SK-N-SH treated with all-trans-retinoic acid at 6 μM for 48 hours (cell line): ENCODE data around the gene THBS3.
"Not testable (repeated sequence)": the region's sequence is repeated elsewhere in the genome, so short reads cannot be mapped to it uniquely, and the experiment has no call there.

Source experiments
- ATAC-seq: fragments of 200-7000 bp; cut with Tn5 transposase; 3 replicates; pipeline ENCODE4 v1.9.1; 2020; ENCODE audit warnings: mild to moderate bottlenecking, moderate library complexity
- ARNTL ChIP-seq: fragments of 450-650 bp; formaldehyde crosslinking; IDR thresholded peaks from 2 replicates; pipeline ENCODE4 v1.5.0; 2020; ENCODE audit warnings: low read depth, mild to moderate bottlenecking, moderate library complexity, borderline replicate concordance
- BACH2 ChIP-seq: fragments of 250-450 bp; sonication (Bioruptor Pico); IDR thresholded peaks from 2 replicates; pipeline ENCODE4 v1.9.0; 2021; ENCODE audit warnings: mild to moderate bottlenecking, borderline replicate concordance
- CREB5 ChIP-seq: fragments of 250-450 bp; sonication (Bioruptor Pico); IDR thresholded peaks from 2 replicates; pipeline ENCODE4 v1.5.1; 2020; ENCODE audit warnings: low read depth, mild to moderate bottlenecking, moderate library complexity
- CSDC2 ChIP-seq: fragments of 250-450 bp; sonication (Bioruptor Pico); IDR thresholded peaks from 2 replicates; pipeline ENCODE4 v1.5.0; 2020; ENCODE audit warnings: mild to moderate bottlenecking, moderate library complexity
- ESRRG ChIP-seq: fragments of 250-450 bp; sonication (Bioruptor Pico); IDR thresholded peaks from 2 replicates; pipeline ENCODE4 v1.6.1; 2021; ENCODE audit warnings: mild to moderate bottlenecking
- GLIS3 ChIP-seq: fragments of 250-450 bp; sonication (Bioruptor Pico); IDR thresholded peaks from 2 replicates; pipeline ENCODE4 v1.5.0; 2020; ENCODE audit warnings: mild to moderate bottlenecking, moderate library complexity
- ISL1 ChIP-seq: fragments of 250-450 bp; sonication (Bioruptor Pico); IDR thresholded peaks from 2 replicates; pipeline ENCODE4 v2.1.2; 2022; ENCODE audit warnings: mild to moderate bottlenecking, moderate library complexity
- OSR1 ChIP-seq: fragments of 250-450 bp; sonication (Bioruptor Pico); IDR thresholded peaks from 2 replicates; pipeline ENCODE4 v1.8.0; 2022; ENCODE audit warnings: moderate library complexity, mild to moderate bottlenecking, inconsistent platforms
- PATZ1 ChIP-seq: fragments of 250-450 bp; sonication (Bioruptor Pico); IDR thresholded peaks from 2 replicates; pipeline ENCODE4 v1.8.0; 2020; ENCODE audit warnings: mild to moderate bottlenecking, moderate library complexity, borderline replicate concordance
- POU6F1 ChIP-seq: fragments of 250-450 bp; sonication (Bioruptor Pico); IDR thresholded peaks from 2 replicates; pipeline ENCODE4 v1.8.0; 2021; ENCODE audit warnings: low read depth, mild to moderate bottlenecking, moderate library complexity, borderline replicate concordance
- PPARA ChIP-seq: fragments of 250-450 bp; sonication (Bioruptor Pico); IDR thresholded peaks from 2 replicates; pipeline ENCODE4 v1.5.0; 2020; ENCODE audit warnings: mild to moderate bottlenecking, borderline replicate concordance
- RARB ChIP-seq: fragments of 250-450 bp; sonication (Bioruptor Pico); IDR thresholded peaks from 2 replicates; pipeline ENCODE4 v1.8.0; 2021; ENCODE audit warnings: mild to moderate bottlenecking, moderate library complexity
- SNAI2 ChIP-seq: fragments of 250-450 bp; sonication (Bioruptor Pico); IDR thresholded peaks from 2 replicates; pipeline ENCODE4 v1.5.0; 2020; ENCODE audit warnings: mild to moderate bottlenecking, moderate library complexity
- TCF4 ChIP-seq: fragments of 250-450 bp; sonication (Bioruptor Pico); IDR thresholded peaks from 2 replicates; pipeline ENCODE4 v1.8.0; 2021; ENCODE audit warnings: mild to moderate bottlenecking, moderate library complexity, borderline replicate concordance
- TOX ChIP-seq: fragments of 250-450 bp; sonication (Bioruptor Pico); IDR thresholded peaks from 2 replicates; pipeline ENCODE4 v1.8.0; 2021; ENCODE audit warnings: mild to moderate bottlenecking, moderate library complexity, borderline replicate concordance
- TSHZ2 ChIP-seq: fragments of 250-450 bp; sonication (Bioruptor Pico); IDR thresholded peaks from 2 replicates; pipeline ENCODE4 v1.5.0; 2020; ENCODE audit warnings: mild to moderate bottlenecking, moderate library complexity
- ZC3H10 ChIP-seq: fragments of 250-450 bp; sonication (Bioruptor Pico); IDR thresholded peaks from 2 replicates; pipeline ENCODE4 v1.5.1; 2021; ENCODE audit warnings: mild to moderate bottlenecking, moderate library complexity
- ZFP3 ChIP-seq: fragments of 250-450 bp; sonication (Bioruptor Pico); IDR thresholded peaks from 2 replicates; pipeline ENCODE4 v1.5.0; 2020; ENCODE audit warnings: mild to moderate bottlenecking, moderate library complexity
- ZFP30 ChIP-seq: fragments of 450-650 bp; formaldehyde crosslinking; IDR thresholded peaks from 2 replicates; pipeline ENCODE4 v1.5.0; 2022; ENCODE audit warnings: mild to moderate bottlenecking, moderate library complexity
- ZNF565 ChIP-seq: fragments of 450-650 bp; formaldehyde crosslinking; conservative IDR thresholded peaks from 2 replicates; pipeline ENCODE4 v1.5.0; 2020; ENCODE audit warnings: low read depth, mild to moderate bottlenecking, moderate library complexity
- ZNF70 ChIP-seq: fragments of 450-650 bp; formaldehyde crosslinking; IDR thresholded peaks from 2 replicates; pipeline ENCODE4 v1.5.0; 2020; ENCODE audit warnings: mild to moderate bottlenecking, moderate library complexity
- ZNF8 ChIP-seq: fragments of 450-650 bp; formaldehyde crosslinking; IDR thresholded peaks from 2 replicates; pipeline ENCODE4 v1.5.0; 2020; ENCODE audit warnings: mild to moderate bottlenecking, moderate library complexity

Gene THBS3

GRCh38 chr1:155218854-155219591, 11.3 kb upstream of the THBS3 start:
- TF ChIP-seq CREB5 (CRISPR knock-in tag) (no peak), RARB (CRISPR knock-in tag) (no peak), ISL1 (CRISPR knock-in tag) (no peak), TSHZ2 (CRISPR knock-in tag) (no peak), BACH2 (no peak), ARNTL (CRISPR knock-in tag) (no peak), PATZ1 (CRISPR knock-in tag) (no peak), GLIS3 (CRISPR knock-in tag) (no peak), ZFP30 (CRISPR knock-in tag) (no peak), TOX (CRISPR knock-in tag) (no peak), CSDC2 (no peak), SNAI2 (CRISPR knock-in tag) (no peak), ZFP3 (CRISPR knock-in tag) (no peak), ZNF8 (CRISPR knock-in tag) (no peak), ZNF565 (CRISPR knock-in tag) (no peak), TCF4 (CRISPR knock-in tag) (no peak), OSR1 (CRISPR knock-in tag) (no peak), PPARA (CRISPR knock-in tag) (no peak), ZC3H10 (CRISPR knock-in tag) (no peak)
- TF ChIP-seq, all 23 proteins: peak for 0
- peak; percentile 76 for ATAC-seq

GRCh38 chr1:155214702-155215101, 7.0 kb upstream of the THBS3 start:
- ATAC-seq = not testable (repeated sequence)

GRCh38 chr1:155212051-155212440, 4.3 kb upstream of the THBS3 start:
- ATAC-seq = not testable (repeated sequence)

- not testable (repeated sequence) for ATAC-seq
These were observed 3.8 kb upstream of the THBS3 start for GRCh38 chr1:155211381-155212050.

GRCh38 chr1:155210314-155211104, 2.8 kb upstream of the THBS3 start:
- TF ChIP-seq ESRRG (CRISPR knock-in tag) = no peak
- no peak for TF ChIP-seq TOX (CRISPR knock-in tag)
- TF ChIP-seq CREB5 (CRISPR knock-in tag) = no peak
- TF ChIP-seq ZNF70 (CRISPR knock-in tag) = no peak
- TF ChIP-seq ISL1 (CRISPR knock-in tag) = no peak
- no peak for TF ChIP-seq RARB (CRISPR knock-in tag)
- TF ChIP-seq POU6F1 (CRISPR knock-in tag) = no peak
- TF ChIP-seq ZFP3 (CRISPR knock-in tag) = no peak
- TF ChIP-seq, all 23 proteins: peak for 0
- ATAC-seq = no peak
